Naive thymus-derived CD8-positive, alpha-beta T cell (primary cell): ENCODE data around the gene SRPX. TPM values are rescaled to one million over a fixed set of nuclear protein-coding genes. Genes with fewer than 3 reads are reported as not detected.

Experiments used
- ATAC-seq, 2 donors: fragments of 150-1000 bp; cut with Tn5 transposase in 1 of 2; sonication (Bioruptor Pico), chemical (Tn5 transposase) in 1 of 2; 1 replicate in 1 of 2; 2 replicates in 1 of 2; pipeline ENCODE4 v1.10.0; 2021; ENCODE audit warnings: mild to moderate bottlenecking in 2 of 2, moderate library complexity in 2 of 2
- POLR2A ChIA-PET: fragments of 350-600 bp; sonication (Branson Sonifier 250); formaldehyde crosslinking; loops from one replicate; lab custom pipeline; 2021; ENCODE audit warnings: antibody characterized with exemption; lab: Charles Lee
- DNase-seq, 10 donors: peaks; one replicate each; pipeline versions ENCODE4 v3.0.0 to v3.0.0-alpha.2; 2020 to 2022
- H3K27ac Mint-ChIP-seq, 10 donors: one replicate each; pipeline ENCODE4 v1.8.0; 2020 to 2022; ENCODE audit warnings: mild to moderate bottlenecking in 10 of 10, mixed read lengths in 10 of 10, moderate library complexity in 4 of 10, inconsistent platforms in 1 of 10
- H3K27me3 Mint-ChIP-seq, 5 donors: one replicate each; pipeline ENCODE4 v1.8.0; 2021 to 2022; ENCODE audit warnings: mixed read lengths in 5 of 5
- H3K36me3 Mint-ChIP-seq, 3 donors: one replicate each; pipeline ENCODE4 v1.8.0; 2020 to 2022; ENCODE audit warnings: mixed read lengths in 3 of 3, mild to moderate bottlenecking in 2 of 3, inconsistent platforms in 1 of 3
- H3K4me1 Mint-ChIP-seq, 4 donors: one replicate each; pipeline ENCODE4 v1.8.0; 2021 to 2022; ENCODE audit warnings: mixed read lengths in 4 of 4
- H3K4me3 Mint-ChIP-seq, 10 donors: one replicate each; pipeline ENCODE4 v1.8.0; 2020 to 2022; ENCODE audit warnings: mild to moderate bottlenecking in 10 of 10, mixed read lengths in 10 of 10, moderate library complexity in 6 of 10, inconsistent platforms in 1 of 10
- H3K9me3 Mint-ChIP-seq, 9 donors: one replicate each; pipeline ENCODE4 v1.8.0; 2020 to 2022; ENCODE audit warnings: mixed read lengths in 9 of 9, mild to moderate bottlenecking in 3 of 9, inconsistent platforms in 1 of 9, moderate library complexity in 1 of 9
- polyA plus RNA-seq, 3 donors: library from polyadenylated mRNA; unstranded; fragments of 300-500 nt; fragmentation: Illumina TruSeq; gene quantifications; one replicate each; pipeline ENCODE4 v1.2.3, GENCODE V29; 2021
- total RNA-seq, 8 experiments: library from RNA in 2 of 8; stranded (reverse) in 2 of 8; gene quantifications; one replicate each; pipeline ENCODE4 v1.2.3 and lab custom pipeline; 2021 to 2026

Gene SRPX
- total and polyA plus RNA-seq, 5 experiments from 2014 or later: not detected

- Mint-ChIP-seq H3K27me3 (peaks cover 0 to 19% (median 9%) of the 10 kb centered on the region in 5 donors), H3K36me3 (no peaks in the 10 kb centered on the region), H3K9me3 (peaks cover 0 to 2% (median 0%) of the 10 kb centered on the region in 9 donors), H3K4me1 (no peaks in the 10 kb centered on the region), H3K27ac (no peak overlapping the region), H3K4me3 (no peak overlapping the region)
- DNase-seq: no peak
- ATAC-seq: no peak
- POLR2A ChIA-PET: no interaction called here
Observed at GRCh38 chrX:38189431-38190250, 31.0 kb downstream of the SRPX start.

- peaks cover 0 to 9% (median 5%) of the 10 kb centered on the region in 5 donors for H3K27me3 Mint-ChIP-seq
- ATAC-seq (no peak), DNase-seq (no peak)
- H3K27ac Mint-ChIP-seq: no peak overlapping the region
- POLR2A ChIA-PET: no interaction called here
- H3K4me1 Mint-ChIP-seq: no peaks in the 10 kb centered on the region
- no peaks in the 10 kb centered on the region for H3K36me3 Mint-ChIP-seq
- H3K9me3 Mint-ChIP-seq: peaks cover 0 to 2% (median 0%) of the 10 kb centered on the region in 9 donors
- H3K4me3 Mint-ChIP-seq: no peak overlapping the region
Observed at GRCh38 chrX:38183596-38183995, 37.1 kb downstream of the SRPX start.

- H3K4me3 Mint-ChIP-seq: no peak overlapping the region
- no peaks in the 10 kb centered on the region for H3K4me1 Mint-ChIP-seq
- peaks cover 0 to 5% (median 0%) of the 10 kb centered on the region in 5 donors for H3K27me3 Mint-ChIP-seq
- H3K36me3 Mint-ChIP-seq: no peaks in the 10 kb centered on the region
- H3K9me3 Mint-ChIP-seq: no peaks in the 10 kb centered on the region
- ATAC-seq (no peak), DNase-seq (no peak)
- POLR2A ChIA-PET: no interaction called here
- no peak overlapping the region for H3K27ac Mint-ChIP-seq
Observed at GRCh38 chrX:38181357-38181756, 39.3 kb downstream of the SRPX start.

- H3K27me3 Mint-ChIP-seq: peaks cover 0 to 9% (median 0%) of the 10 kb centered on the region in 5 donors
- no peaks in the 10 kb centered on the region for H3K4me1 Mint-ChIP-seq
- ATAC-seq (no peak), DNase-seq (no peak)
- H3K27ac Mint-ChIP-seq: no peak overlapping the region
- no peaks in the 10 kb centered on the region for H3K9me3 Mint-ChIP-seq
- no peak overlapping the region for H3K4me3 Mint-ChIP-seq
- POLR2A ChIA-PET: no interaction called here
- no peaks in the 10 kb centered on the region for H3K36me3 Mint-ChIP-seq
Observed at GRCh38 chrX:38178396-38178795, 42.3 kb downstream of the SRPX start.

GRCh38 chrX:38175139-38175538 is 45.5 kb downstream of the SRPX start:
- Mint-ChIP-seq H3K9me3 (no peaks in the 10 kb centered on the region), H3K36me3 (no peaks in the 10 kb centered on the region), H3K27ac (no peak overlapping the region), H3K4me3 (no peak overlapping the region), H3K27me3 (peaks cover 0 to 9% (median 0%) of the 10 kb centered on the region in 5 donors), H3K4me1 (no peaks in the 10 kb centered on the region)
- no peak for DNase-seq
- POLR2A ChIA-PET: no interaction called here
- ATAC-seq: no peak

- no peak overlapping the region for H3K4me3 Mint-ChIP-seq
- H3K27me3 Mint-ChIP-seq: peaks cover 0 to 9% (median 0%) of the 10 kb centered on the region in 5 donors
- H3K4me1 Mint-ChIP-seq: no peaks in the 10 kb centered on the region
- no peaks in the 10 kb centered on the region for H3K36me3 Mint-ChIP-seq
- DNase-seq (no peak), ATAC-seq (no peak)
- POLR2A ChIA-PET: no interaction called here
- no peaks in the 10 kb centered on the region for H3K9me3 Mint-ChIP-seq
- no peak overlapping the region for H3K27ac Mint-ChIP-seq
Observed at GRCh38 chrX:38172596-38172995, 48.1 kb downstream of the SRPX start.

GRCh38 chrX:38170556-38170955 is 50.1 kb downstream of the SRPX start:
- H3K27ac Mint-ChIP-seq: no peak overlapping the region
- H3K9me3 Mint-ChIP-seq: no peaks in the 10 kb centered on the region
- H3K4me3 Mint-ChIP-seq: no peak overlapping the region
- POLR2A ChIA-PET: no interaction called here
- H3K4me1 Mint-ChIP-seq: no peaks in the 10 kb centered on the region
- DNase-seq: no peak
- ATAC-seq: no peak
- H3K36me3 Mint-ChIP-seq: no peaks in the 10 kb centered on the region
- peaks cover 0 to 9% (median 0%) of the 10 kb centered on the region in 5 donors for H3K27me3 Mint-ChIP-seq

GRCh38 chrX:38166478-38167083 is 54.1 kb downstream of the SRPX start:
- DNase-seq: peak in 3 of 10 donors; percentile 7 to 17 (median 10)
- no peaks in the 10 kb centered on the region for H3K36me3 Mint-ChIP-seq

GRCh38 chrX:38165023-38165422 is 55.6 kb downstream of the SRPX start:
- POLR2A ChIA-PET: no interaction called here
- Mint-ChIP-seq H3K4me3 (no peak overlapping the region), H3K27ac (no peak overlapping the region), H3K4me1 (no peaks in the 10 kb centered on the region), H3K9me3 (no peaks in the 10 kb centered on the region), H3K36me3 (no peaks in the 10 kb centered on the region), H3K27me3 (peaks cover 0 to 4% (median 0%) of the 10 kb centered on the region in 5 donors)
- ATAC-seq (no peak), DNase-seq (no peak)

More at GRCh38 chrX:38166478-38167083, 54.1 kb downstream of the SRPX start:
- peaks cover 0 to 4% (median 0%) of the 10 kb centered on the region in 5 donors for H3K27me3 Mint-ChIP-seq
- H3K9me3 Mint-ChIP-seq: no peaks in the 10 kb centered on the region
- no peaks in the 10 kb centered on the region for H3K4me1 Mint-ChIP-seq
- no peak for ATAC-seq
- no peak overlapping the region for H3K4me3 Mint-ChIP-seq
- POLR2A ChIA-PET: no interaction called here
- H3K27ac Mint-ChIP-seq: no peak overlapping the region

GRCh38 chrX:38163193-38163592 is 57.5 kb downstream of the SRPX start:
- H3K27ac Mint-ChIP-seq: no peak overlapping the region
- H3K4me3 Mint-ChIP-seq: no peak overlapping the region
- H3K9me3 Mint-ChIP-seq: no peaks in the 10 kb centered on the region
- ATAC-seq (no peak), DNase-seq (no peak)
- no peaks in the 10 kb centered on the region for H3K36me3 Mint-ChIP-seq
- H3K4me1 Mint-ChIP-seq: no peaks in the 10 kb centered on the region
- POLR2A ChIA-PET: no interaction called here
- peaks cover 0 to 3% (median 0%) of the 10 kb centered on the region in 5 donors for H3K27me3 Mint-ChIP-seq

GRCh38 chrX:38156838-38157237 is 63.8 kb downstream of the SRPX start:
- Mint-ChIP-seq H3K4me1 (no peaks in the 10 kb centered on the region), H3K4me3 (no peak overlapping the region), H3K36me3 (no peaks in the 10 kb centered on the region), H3K9me3 (no peaks in the 10 kb centered on the region), H3K27me3 (peaks cover 0 to 2% (median 0%) of the 10 kb centered on the region in 5 donors), H3K27ac (no peak overlapping the region)
- ATAC-seq: no peak
- POLR2A ChIA-PET: no interaction called here
- no peak for DNase-seq

GRCh38 chrX:38154818-38155217 is 65.9 kb downstream of the SRPX start:
- Mint-ChIP-seq H3K4me1 (no peaks in the 10 kb centered on the region), H3K4me3 (no peak overlapping the region), H3K9me3 (no peaks in the 10 kb centered on the region), H3K27me3 (peaks cover 0 to 12% (median 2%) of the 10 kb centered on the region in 5 donors), H3K36me3 (no peaks in the 10 kb centered on the region), H3K27ac (no peak overlapping the region)
- POLR2A ChIA-PET: no interaction called here
- DNase-seq (no peak), ATAC-seq (no peak)

GRCh38 chrX:38154340-38154739 is 66.3 kb downstream of the SRPX start:
- Mint-ChIP-seq H3K4me1 (no peaks in the 10 kb centered on the region), H3K9me3 (no peaks in the 10 kb centered on the region), H3K27ac (no peak overlapping the region), H3K4me3 (no peak overlapping the region), H3K27me3 (peaks cover 0 to 12% (median 2%) of the 10 kb centered on the region in 5 donors), H3K36me3 (no peaks in the 10 kb centered on the region)
- ATAC-seq (no peak), DNase-seq (no peak)
- POLR2A ChIA-PET: no interaction called here
